GM12878 (cell line): ENCODE data around the gene SPATA1. TPM values are rescaled to one million over a fixed set of nuclear protein-coding genes. Genes with fewer than 3 reads are reported as not detected.

ENCODE experiments used
- ATAC-seq: fragments of 200-7000 bp; cut with Tn5 transposase; 3 replicates; pipeline ENCODE4 v1.9.1; 2020; ENCODE audit warnings: mild to moderate bottlenecking, moderate library complexity
- BruUV-seq: library from RNA; stranded (reverse); fragments of 400-500 nt; replicated peaks from 2 replicates; lab custom pipeline; 2021; lab: Mats Ljungman, UMichigan
- CTCF ChIA-PET: fragments of 300-600 bp; sonication (Branson Sonifier 250); formaldehyde crosslinking; extraction: SDS; loops from one replicate; lab custom pipeline; 2021; ENCODE audit warnings: inconsistent platforms; lab: Yijun Ruan, JAX
- POLR2A ChIA-PET: fragments of 350-600 bp; formaldehyde crosslinking; extraction: SDS; loops from one replicate; lab custom pipeline; 2021; ENCODE audit warnings: inconsistent platforms; lab: Charles Lee
- RAD21 ChIA-PET: fragments of 300-600 bp; sonication (Branson Sonifier 250); formaldehyde crosslinking; loops from one replicate; lab custom pipeline; 2023; ENCODE audit warnings: antibody characterized with exemption; ENCODE audit not compliant: unreplicated experiment; lab: Charles Lee
- SMC1A ChIA-PET: fragments of 300-600 bp; sonication (Branson Sonifier 250); formaldehyde crosslinking; loops from one replicate; lab custom pipeline; 2023; ENCODE audit not compliant: unreplicated experiment, uncharacterized antibody; lab: Charles Lee
- DNase-seq: peaks from one replicate; pipeline ENCODE4 v3.0.0-alpha.2; 2011; ENCODE audit warnings: low read depth, low spot score
- FAIRE-seq: peaks from 3 replicates; lab custom pipeline; 2011; peaks lifted over from hg19 to GRCh38; lab: Jason Lieb, UNC
- H2AFZ ChIP-seq: 2 replicates; pipeline ENCODE4 v1.6.0; 2011; ENCODE audit warnings: low read depth, low read length, control low read depth; ENCODE audit not compliant: control insufficient read depth
- H3K27ac ChIP-seq: 2 replicates; pipeline ENCODE4 v1.5.1; 2011; ENCODE audit warnings: control low read depth; ENCODE audit not compliant: control insufficient read depth, insufficient read depth
- H3K27me3 ChIP-seq, 2 experiments: replicated peaks in 1 of 2; 2 replicates each; pipeline versions ENCODE4 v1.6.0 to v1.6.1; 2011; ENCODE audit warnings: low read length in 1 of 2; ENCODE audit not compliant: control insufficient read depth in 2 of 2, insufficient read depth in 2 of 2
- H3K36me3 ChIP-seq, 2 experiments: 2 replicates each; pipeline ENCODE4 v1.5.1; 2011; ENCODE audit warnings: low read length in 1 of 2; ENCODE audit not compliant: control insufficient read depth in 2 of 2, insufficient read depth in 2 of 2
- H3K4me1 ChIP-seq: 2 replicates; pipeline ENCODE4 v1.6.1; 2011; ENCODE audit warnings: mild to moderate bottlenecking, low read length, moderate library complexity, mixed read lengths; ENCODE audit not compliant: control insufficient read depth, insufficient read depth
- H3K4me2 ChIP-seq: 2 replicates; pipeline ENCODE4 v1.6.0; 2011; ENCODE audit warnings: control low read depth; ENCODE audit not compliant: control insufficient read depth, insufficient read depth
- H3K4me3 ChIP-seq: fragments of 200-600 bp; sonication (generic); 2 replicates; pipeline ENCODE4 v1.5.1; 2016
- H3K79me2 ChIP-seq: 2 replicates; pipeline ENCODE4 v1.6.0; 2011; ENCODE audit warnings: low read length; ENCODE audit not compliant: control insufficient read depth, insufficient read depth
- H3K9ac ChIP-seq: 2 replicates; pipeline ENCODE4 v1.8.0; 2011; ENCODE audit warnings: low read length, control low read depth, mixed read lengths; ENCODE audit not compliant: control insufficient read depth, insufficient read depth
- H3K9me3 ChIP-seq: replicated peaks from 3 replicates; pipeline ENCODE4 v1.5.1; 2011; ENCODE audit warnings: mild to moderate bottlenecking, low read length; ENCODE audit not compliant: control insufficient read depth, insufficient read depth
- H4K20me1 ChIP-seq: 2 replicates; pipeline ENCODE4 v1.6.0; 2011; ENCODE audit not compliant: control insufficient read depth, insufficient read depth
- BHLHE40 ChIP-seq, 2 experiments: fragments of 450-650 bp in 1 of 2; IDR thresholded peaks; 2 replicates each; pipeline ENCODE4 v1.6.1; 2011 to 2017; ENCODE audit warnings: low read depth in 2 of 2, borderline replicate concordance in 1 of 2, improper control_type of control experiment in 1 of 2, low read length in 1 of 2, mild to moderate bottlenecking in 1 of 2
- E4F1 ChIP-seq: fragments of 450-650 bp; IDR thresholded peaks from 2 replicates; pipeline ENCODE4 v1.6.1; 2018; ENCODE audit warnings: borderline replicate concordance, mild to moderate bottlenecking; ENCODE audit not compliant: partially characterized antibody
- GATAD2B ChIP-seq: fragments of 450-650 bp; conservative IDR thresholded peaks from 2 replicates; pipeline ENCODE4 v1.6.1; 2017; ENCODE audit warnings: low read depth, mild to moderate bottlenecking, moderate library complexity
- POLR2AphosphoS2 ChIP-seq: IDR thresholded peaks from 2 replicates; pipeline ENCODE4 v1.6.1; 2011; ENCODE audit warnings: low read depth, mild to moderate bottlenecking, low read length, improper control_type of control experiment, moderate library complexity
- ZBTB33 ChIP-seq: fragments of 450-650 bp; IDR thresholded peaks from 2 replicates; pipeline ENCODE4 v1.6.1; 2017; ENCODE audit warnings: mild to moderate bottlenecking
- WGBS: methylation state at CpG from one replicate; pipeline ENCODE4 v1.1.6; 2016; ENCODE audit warnings: low lambda C conversion rate; ENCODE audit not compliant: insufficient replicate concordance, insufficient coverage; ENCODE audit errors: missing lambda C conversion rate; 5-methylcytosine and 5-hydroxymethylcytosine counted together
- in situ Hi-C: fragments of 300-500 bp; cut with MboI; formaldehyde crosslinking; loops from 9 replicates; pipeline ENCODE4 v1.14.3; 2018; ENCODE audit warnings: mixed read lengths
- intact Hi-C: fragments of 100-400 bp; cut with micrococcal nuclease; formaldehyde crosslinking; loops from one replicate; pipeline ENCODE4 v1.14.2; 2022; ENCODE audit not compliant: unreplicated experiment
- polyA plus RNA-seq, 11 experiments: library from polyadenylated mRNA; depleted of rRNA in 4 of 11; unstranded in 6 of 11; stranded (reverse) in 5 of 11; fragments of >200 nt; fragmentation: Nextera tagmentation in 4 of 11; fragmentation: Illumina TruSeq in 1 of 11; extraction: Ambion mirVana in 4 of 11; extraction: Trizol in 1 of 11; gene quantifications; 1 replicate in 1 of 11; 2 replicates in 10 of 11; pipeline versions ENCODE4 v1.2.1 to v1.2.3, GENCODE V29; 2011 to 2016; ENCODE audit warnings: inconsistent platforms in 2 of 11, missing spikeins in 2 of 11, low read depth in 1 of 11
- total RNA-seq, 4 experiments: library from RNA; depleted of rRNA in 3 of 4; stranded (reverse); fragments of >200 nt in 3 of 4; fragmentation: Illumina TruSeq in 1 of 4; extraction: Trizol in 1 of 4; gene quantifications; 2 replicates each; pipeline versions ENCODE4 v1.2.1 to v1.2.3, GENCODE V29; 2013 to 2021

The SPATA1 gene
- total and polyA plus RNA-seq, 10 of the 15 experiments (the other 5 are each of a cell fraction or from before 2014, with no cell fraction given) = 0.74 to 2.4 (median 1.9) TPM

GRCh38 chr1:84603941-84604830 lies 98.0 kb downstream of the SPATA1 start:
- peaks cover 19% of the 10 kb centered on the region for H3K4me1 ChIP-seq
- no peak overlapping the region for H2AFZ ChIP-seq
- H3K27ac ChIP-seq = no peak overlapping the region
- ChIA-PET CTCF (interaction anchor here (1.8 to 2.0 kb wide), 2 partner anchors 18 to 149 kb away, joined by 4 to 7 read pairs; no protein-coding TSS in a partner anchor), RAD21 (no interaction called here), SMC1A (interaction anchor here (1.6 kb wide), 1 partner anchor 16 kb away, joined by 4 read pairs; no protein-coding TSS in a partner anchor)
- no peaks in the 10 kb centered on the region for H3K79me2 ChIP-seq
- no peak for FAIRE-seq
- intact Hi-C loops = no loop called here
- no TSS peak for BruUV-seq
- no peak overlapping the region for H3K4me3 ChIP-seq
- H3K9ac ChIP-seq = no peak overlapping the region
- H3K27me3 ChIP-seq = no peaks in the 10 kb centered on the region
- no peaks in the 10 kb centered on the region for H3K36me3 ChIP-seq
- in situ Hi-C loops = no loop called here
- no peaks in the 10 kb centered on the region for H4K20me1 ChIP-seq
- peaks cover 18% of the 10 kb centered on the region for H3K9me3 ChIP-seq
- DNase-seq = no peak
- no peak for TF ChIP-seq BHLHE40 (IDR thresholded peaks at IDR 0.05; ENCODE audit: borderline replicate concordance in 1 of 2, low read depth in 2 of 2, low read length in 1 of 2)
- no peak for TF ChIP-seq GATAD2B
- TF ChIP-seq POLR2AphosphoS2 = no peak
- no peak for TF ChIP-seq ZBTB33
- no peak for TF ChIP-seq E4F1
- TF ChIP-seq, all 136 proteins: peak for 0
- POLR2A ChIA-PET = no interaction called here
- no peak overlapping the region for H3K4me2 ChIP-seq
- ATAC-seq = no peak
- WGBS = 86% methylated on average over 15 of the region's 15 CpGs
